GM19351 (cell line): ENCODE results near the gene SLC25A2.
A peak's percentile ranks its signal among the peaks of the same experiment; 100 is the strongest.
"Not testable (repeated sequence)": the region's sequence is repeated elsewhere in the genome, so short reads cannot be mapped to it uniquely, and the experiment has no call there.

Experiments used
- ATAC-seq: cut with Tn5 transposase; IDR thresholded peaks from one replicate; pipeline ENCODE4 v1.9.1; 2021; ENCODE audit warnings: mild to moderate bottlenecking, moderate library complexity; ENCODE audit not compliant: unreplicated experiment

Gene SLC25A2

DNA sequence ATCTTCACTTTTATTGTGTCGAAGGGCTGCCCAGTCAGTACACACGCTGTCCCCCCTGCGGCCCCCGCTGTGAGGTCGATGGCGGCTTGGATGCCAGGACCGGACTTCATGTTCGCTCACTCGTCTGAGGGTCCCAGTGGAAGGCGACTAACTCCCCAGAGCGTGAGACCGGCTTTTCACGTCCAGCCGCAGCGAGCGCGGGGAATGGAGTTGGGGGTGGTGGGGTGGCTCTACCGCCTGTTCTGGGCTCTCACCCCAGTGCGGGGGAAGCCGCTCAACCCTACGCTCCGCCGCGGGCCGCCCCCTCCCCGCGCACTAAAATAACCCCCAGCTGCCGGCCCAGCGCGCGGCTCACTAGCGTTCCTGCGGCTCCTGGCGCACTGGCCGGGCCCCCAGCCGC is at the start of gene SLC25A2:
SLC25A2 (minus strand) TSS at position 294 of the 400 bp plus-strand sequence; CDS start at position 110, 184 bp downstream.
- no peak for ATAC-seq

DNA sequence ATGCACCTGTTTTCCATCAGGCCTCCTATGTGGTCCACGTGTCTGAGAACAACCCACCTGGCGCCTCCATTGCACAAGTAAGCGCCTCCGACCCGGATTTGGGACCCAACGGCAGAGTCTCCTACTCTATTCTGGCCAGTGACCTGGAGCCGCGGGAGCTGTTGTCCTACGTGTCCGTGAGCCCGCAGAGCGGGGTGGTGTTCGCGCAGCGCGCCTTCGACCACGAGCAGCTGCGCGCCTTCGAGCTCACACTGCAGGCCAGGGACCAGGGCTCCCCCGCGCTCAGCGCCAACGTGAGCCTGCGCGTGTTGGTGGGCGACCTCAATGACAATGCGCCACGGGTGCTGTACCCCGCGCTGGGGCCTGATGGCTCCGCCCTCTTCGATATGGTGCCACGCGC is 47.7 kb upstream of the SLC25A2 start:
- no peak for ATAC-seq

DNA sequence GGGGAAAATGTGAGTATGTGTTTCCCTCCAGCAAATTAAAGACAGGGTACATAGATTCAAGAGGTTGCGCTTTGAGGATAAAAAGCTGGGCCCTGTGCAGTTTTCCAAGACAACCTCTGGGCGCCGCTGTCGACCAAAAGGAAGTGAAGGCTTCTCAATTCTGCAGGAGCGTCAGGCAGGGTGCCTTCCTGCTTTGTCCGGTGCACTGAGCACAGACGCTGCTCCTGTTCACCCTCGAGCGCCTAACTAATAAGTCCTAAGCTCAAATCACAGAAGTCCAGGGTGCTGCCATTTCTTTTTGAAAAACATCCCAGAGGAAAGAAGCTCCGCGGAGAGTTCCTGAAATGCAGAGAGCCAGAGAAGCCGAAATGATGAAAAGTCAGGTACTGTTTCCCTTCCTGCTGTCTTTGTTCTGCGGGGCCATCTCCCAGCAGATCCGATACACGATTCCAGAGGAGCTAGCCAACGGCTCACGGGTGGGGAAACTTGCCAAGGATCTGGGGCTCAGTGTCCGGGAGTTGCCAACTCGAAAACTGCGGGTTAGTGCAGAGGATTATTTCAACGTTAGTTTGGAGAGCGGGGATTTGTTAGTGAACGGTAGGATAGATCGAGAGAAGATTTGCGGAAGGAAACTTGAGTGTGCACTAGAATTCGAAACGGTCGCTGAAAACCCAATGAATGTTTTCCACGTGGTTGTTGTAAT is 46.2 kb upstream of the SLC25A2 start, which contains the start of gene PCDHGB1:
PCDHGB1 (plus strand) TSS at position 183 of the 703 bp plus-strand sequence; CDS start at position 345, 162 bp downstream.
- ATAC-seq = peak; percentile 73

DNA sequence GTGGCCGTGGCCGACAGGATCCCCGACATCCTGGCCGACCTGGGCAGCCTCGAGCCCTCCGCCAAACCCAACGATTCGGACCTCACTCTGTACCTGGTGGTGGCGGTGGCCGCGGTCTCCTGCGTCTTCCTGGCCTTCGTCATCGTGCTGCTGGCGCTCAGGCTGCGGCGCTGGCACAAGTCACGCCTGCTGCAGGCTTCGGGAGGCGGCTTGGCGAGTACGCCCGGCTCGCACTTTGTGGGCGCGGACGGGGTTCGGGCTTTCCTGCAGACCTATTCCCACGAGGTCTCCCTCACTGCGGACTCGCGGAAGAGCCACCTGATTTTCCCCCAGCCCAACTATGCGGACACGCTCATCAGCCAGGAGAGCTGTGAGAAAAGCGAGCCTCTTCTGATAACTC is 42.2 kb upstream of the SLC25A2 start:
- not testable (repeated sequence) for ATAC-seq

DNA sequence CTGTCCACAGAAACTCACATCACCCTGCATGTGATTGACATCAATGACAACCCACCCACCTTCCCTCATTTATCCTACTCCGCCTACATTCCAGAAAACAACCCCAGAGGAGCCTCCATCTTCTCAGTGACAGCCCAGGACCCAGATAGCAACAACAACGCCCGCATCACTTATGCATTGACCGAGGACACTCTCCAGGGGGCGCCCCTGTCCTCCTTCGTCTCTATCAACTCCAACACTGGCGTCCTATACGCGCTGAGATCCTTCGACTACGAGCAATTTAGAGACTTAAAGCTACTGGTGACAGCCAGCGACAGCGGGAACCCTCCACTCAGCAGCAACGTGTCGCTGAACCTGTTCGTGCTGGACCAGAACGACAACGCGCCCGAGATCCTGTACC is 41.5 kb upstream of the SLC25A2 start:
- ATAC-seq = no peak

DNA sequence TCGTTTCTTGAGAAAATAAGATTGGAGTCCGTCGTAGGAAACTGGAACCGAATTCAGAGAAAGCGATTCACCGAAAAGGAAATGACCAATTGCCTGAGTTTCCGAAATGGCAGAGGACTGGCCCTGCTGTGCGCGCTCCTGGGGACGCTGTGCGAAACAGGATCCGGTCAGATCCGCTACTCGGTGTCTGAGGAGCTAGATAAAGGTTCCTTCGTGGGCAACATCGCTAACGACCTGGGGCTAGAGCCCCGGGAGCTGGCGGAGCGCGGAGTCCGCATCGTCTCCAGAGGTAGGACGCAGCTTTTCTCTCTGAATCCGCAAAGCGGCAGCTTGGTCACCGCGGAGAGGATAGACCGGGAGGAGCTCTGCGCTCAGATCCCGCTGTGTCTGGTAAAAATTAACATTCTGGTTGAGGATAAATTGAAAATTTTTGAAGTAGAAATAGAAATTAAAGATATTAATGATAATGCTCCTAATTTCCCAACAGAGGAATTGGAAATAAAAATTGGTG is 40.2 kb upstream of the SLC25A2 start:
- no peak for ATAC-seq

DNA sequence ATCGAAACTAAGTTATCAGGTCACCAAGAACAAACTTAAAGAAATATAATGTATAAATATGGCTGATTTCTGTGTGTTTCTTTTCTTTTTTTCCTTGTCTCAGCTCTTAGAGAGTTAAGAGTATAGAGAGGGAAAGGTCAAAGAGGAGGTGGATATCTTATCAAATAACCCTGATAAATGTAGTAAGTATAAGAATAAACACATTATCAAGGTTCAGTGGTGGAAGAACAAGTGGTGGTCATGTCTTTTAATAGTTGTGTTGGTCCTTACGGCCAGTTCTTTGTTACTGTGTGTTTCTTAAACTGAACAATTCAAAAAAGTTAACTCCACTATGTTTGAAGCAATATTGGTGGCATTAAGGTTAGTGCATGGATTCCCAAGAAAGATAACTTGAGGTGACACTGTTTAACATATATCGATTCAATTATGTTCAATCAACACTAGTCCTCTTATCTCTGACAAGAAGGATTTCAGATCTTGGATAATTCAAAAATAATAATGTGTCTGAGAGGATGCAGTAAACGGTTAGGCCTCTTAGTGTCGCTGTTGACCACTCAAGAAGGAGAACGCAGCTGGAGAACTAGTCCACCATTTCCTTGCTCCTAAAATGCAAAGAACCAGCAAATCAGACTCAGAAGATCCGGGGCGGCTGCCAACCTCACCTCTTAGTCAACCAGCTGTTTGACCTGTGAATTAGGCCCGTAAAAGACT is 39.5 kb upstream of the SLC25A2 start, which contains the start of gene PCDHGA3:
PCDHGA3 (plus strand) TSS at position 588 of the 711 bp plus-strand sequence. CDS start 205 bp downstream, outside the sequence.
- ATAC-seq = no peak

DNA sequence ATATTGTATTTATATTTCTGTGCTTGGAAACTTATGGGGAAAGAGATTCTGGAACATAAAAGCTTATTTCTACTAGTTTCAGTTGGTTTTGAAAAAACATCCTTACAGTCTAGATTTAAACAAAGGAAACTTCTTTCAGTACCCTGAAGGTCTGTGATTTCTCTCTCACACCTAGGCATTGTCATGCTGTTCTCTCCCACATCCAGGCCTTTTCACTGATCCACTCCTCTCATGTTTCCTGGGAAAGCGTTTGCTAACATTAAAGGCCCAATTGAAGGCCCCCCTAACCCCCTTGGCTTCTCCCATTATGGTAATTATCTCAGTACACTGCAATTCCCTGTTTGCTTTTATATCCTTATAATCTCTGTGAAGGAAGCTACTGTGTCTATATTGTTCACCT is 38.9 kb upstream of the SLC25A2 start:
- no peak for ATAC-seq

DNA sequence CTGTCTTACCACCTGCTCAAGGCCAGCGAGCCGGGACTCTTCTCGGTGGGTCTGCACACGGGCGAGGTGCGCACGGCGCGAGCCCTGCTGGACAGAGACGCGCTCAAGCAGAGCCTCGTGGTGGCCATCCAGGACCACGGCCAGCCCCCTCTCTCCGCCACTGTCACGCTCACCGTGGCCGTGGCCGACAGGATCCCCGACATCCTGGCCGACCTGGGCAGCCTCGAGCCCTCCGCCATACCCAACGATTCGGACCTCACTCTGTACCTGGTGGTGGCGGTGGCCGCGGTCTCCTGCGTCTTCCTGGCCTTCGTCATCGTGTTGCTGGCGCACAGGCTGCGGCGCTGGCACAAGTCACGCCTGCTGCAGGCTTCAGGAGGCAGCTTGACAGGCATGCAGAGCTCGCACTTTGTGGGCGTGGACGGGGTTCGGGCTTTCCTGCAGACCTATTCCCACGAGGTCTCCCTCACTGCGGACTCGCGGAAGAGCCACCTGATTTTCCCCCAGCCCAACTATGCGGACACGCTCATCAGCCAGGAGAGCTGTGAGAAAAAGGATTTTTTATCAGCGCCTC is 37.0 kb upstream of the SLC25A2 start:
- ATAC-seq = not testable (repeated sequence)

DNA sequence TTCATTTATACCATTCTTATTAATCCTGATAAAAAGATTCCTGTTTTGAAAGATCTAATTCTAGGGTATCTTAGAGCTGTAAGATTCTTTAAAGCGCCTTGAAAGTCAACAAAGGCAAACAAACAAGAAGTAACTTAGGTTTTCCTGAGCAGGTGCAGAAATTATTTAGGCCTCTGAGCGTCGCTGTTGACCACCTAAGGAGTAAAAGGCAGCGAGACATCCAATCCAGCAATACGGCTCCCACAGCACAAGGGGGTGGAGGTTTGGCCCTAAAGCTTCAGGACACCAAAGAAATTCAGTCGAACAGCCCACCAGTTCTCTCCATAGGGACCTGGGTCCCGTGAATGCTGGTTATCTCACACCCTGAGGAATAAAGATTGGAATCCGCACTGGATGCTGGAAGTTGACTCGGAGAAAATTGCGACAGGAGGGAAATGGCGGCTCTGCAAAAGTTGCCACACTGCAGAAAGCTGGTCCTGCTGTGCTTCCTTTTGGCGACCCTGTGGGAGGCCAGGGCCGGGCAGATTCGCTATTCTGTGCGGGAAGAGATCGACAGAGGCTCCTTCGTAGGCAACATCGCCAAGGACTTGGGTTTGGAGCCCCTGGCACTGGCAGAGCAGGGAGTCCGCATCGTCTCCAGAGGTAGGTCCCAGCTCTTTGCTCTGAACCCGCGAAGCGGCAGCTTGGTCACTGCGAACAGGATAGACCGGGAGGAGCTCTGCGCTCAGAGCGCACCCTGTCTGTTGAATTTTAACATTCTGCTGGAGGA is 34.9 kb upstream of the SLC25A2 start, which contains the start of gene PCDHGA2:
PCDHGA2 (plus strand) TSS at position 223 of the 769 bp plus-strand sequence.
- no peak for ATAC-seq

DNA sequence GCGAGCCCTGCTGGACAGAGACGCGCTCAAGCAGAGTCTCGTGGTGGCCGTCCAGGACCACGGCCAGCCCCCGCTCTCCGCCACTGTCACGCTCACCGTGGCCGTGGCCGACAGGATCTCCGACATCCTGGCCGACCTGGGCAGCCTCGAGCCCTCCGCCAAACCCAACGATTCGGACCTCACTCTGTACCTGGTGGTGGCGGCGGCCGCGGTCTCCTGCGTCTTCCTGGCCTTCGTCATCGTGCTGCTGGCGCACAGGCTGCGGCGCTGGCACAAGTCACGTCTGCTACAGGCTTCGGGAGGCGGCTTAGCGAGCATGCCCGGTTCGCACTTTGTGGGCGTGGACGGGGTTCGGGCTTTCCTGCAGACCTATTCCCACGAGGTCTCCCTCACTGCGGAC is 28.7 kb upstream of the SLC25A2 start:
- not testable (repeated sequence) for ATAC-seq

DNA sequence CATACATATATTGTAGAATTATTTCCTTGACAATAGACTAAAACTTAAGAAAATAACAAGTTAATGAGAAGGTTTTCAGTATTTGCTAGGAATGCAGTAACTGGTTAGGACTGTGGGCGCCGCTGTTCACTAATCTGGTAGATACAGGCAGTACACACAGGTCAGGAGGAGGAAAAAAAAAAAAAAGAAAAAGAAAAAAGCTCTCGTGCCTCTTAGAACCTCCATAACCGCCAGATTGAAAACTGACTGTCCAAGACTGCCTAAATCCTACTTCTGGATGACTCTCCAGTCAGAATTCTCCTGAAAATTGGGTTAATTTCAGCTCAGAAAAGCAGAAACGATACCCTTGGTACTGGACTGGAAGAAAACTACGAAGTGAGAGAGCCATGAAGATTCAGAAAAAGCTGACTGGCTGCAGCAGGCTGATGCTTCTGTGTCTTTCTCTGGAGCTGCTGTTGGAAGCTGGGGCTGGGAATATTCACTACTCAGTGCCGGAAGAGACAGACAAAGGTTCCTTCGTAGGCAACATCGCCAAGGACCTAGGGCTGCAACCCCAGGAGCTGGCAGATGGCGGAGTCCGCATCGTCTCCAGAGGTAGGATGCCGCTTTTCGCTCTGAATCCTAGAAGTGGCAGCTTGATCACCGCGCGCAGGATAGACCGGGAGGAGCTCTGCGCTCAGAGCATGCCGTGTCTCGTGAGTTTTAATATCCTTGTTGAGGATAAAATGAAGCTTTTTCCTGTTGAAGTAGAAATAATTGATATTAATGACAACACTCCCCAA is 26.6 kb upstream of the SLC25A2 start, which contains the start of gene PCDHGA1:
PCDHGA1 (plus strand) TSS at position 216 of the 782 bp plus-strand sequence.
- ATAC-seq = peak; percentile 68

DNA sequence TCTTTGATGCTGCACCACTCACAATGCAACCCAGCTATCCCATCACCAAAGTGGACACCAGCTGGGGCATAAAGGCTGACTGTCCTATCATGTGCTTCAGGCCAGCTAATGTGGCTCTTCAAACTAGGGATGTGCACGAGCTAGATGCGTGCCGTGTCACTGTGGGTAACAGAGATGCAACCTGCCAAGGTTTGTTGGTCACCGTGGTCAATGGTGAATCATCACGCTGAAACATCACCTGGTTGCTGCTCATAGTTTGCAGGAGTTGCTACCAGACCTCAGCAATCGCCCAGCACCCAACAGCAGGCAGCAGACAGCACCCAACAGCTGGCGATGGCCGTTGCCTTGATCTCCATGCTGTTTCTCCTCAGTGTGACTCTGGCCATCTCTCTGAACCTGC is 24.4 kb upstream of the SLC25A2 start:
- no peak for ATAC-seq

DNA sequence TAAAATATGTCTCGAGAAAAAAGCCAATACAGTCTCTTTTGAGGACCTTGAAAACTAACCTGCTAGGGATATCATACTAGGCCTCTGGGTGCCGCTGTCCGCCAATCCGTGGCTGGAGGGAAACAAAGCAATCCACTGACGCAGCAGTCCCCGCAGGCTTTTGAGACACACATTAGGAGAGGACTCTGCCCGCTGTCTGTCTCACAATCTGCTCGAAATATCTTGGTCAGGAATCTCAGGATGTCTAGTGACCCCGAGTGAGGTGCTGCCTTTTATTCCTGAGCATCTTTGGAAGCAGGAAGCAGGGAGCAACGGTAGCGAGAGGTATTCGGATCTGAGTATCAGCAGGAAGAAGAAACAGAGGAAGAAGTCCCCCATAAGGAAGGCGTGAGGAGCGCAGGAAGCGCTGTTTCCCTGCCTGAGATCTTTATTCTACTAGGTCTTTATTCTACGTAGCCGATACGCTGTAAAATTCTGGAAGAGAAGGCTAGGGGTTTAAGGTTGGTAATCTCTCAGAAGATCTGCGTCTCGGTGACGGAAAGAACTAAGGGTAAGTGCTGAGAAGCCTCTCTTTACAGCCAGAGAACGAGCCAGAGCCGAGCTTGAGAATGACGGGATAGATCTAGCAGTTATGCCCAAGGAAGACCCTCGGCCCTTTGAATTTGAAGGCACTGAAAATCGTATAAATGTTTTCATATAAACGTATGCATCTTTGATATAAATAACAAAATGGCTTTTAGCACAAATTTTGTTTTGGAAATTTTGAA is 22.4 kb upstream of the SLC25A2 start:
- ATAC-seq = peak; percentile 73

DNA sequence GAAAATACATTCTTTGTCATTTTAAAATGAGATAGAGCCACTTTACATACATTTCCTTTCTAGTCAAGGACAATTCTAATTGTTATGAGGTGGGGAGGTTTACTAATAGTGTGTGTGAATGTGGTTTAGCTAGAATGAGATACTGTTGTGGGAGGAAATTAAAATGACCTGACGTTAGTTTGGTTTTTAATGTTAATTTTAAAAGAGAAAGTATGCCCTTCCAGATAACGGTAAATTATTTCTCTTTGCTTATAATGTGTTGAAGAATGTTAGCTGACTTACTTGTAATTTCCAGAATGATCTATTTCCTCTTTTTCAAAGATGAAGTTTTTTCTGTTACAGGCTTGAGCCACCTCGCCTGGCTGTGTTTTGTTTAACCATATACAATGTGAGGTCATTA is 18.4 kb upstream of the SLC25A2 start:
- ATAC-seq = no peak

DNA sequence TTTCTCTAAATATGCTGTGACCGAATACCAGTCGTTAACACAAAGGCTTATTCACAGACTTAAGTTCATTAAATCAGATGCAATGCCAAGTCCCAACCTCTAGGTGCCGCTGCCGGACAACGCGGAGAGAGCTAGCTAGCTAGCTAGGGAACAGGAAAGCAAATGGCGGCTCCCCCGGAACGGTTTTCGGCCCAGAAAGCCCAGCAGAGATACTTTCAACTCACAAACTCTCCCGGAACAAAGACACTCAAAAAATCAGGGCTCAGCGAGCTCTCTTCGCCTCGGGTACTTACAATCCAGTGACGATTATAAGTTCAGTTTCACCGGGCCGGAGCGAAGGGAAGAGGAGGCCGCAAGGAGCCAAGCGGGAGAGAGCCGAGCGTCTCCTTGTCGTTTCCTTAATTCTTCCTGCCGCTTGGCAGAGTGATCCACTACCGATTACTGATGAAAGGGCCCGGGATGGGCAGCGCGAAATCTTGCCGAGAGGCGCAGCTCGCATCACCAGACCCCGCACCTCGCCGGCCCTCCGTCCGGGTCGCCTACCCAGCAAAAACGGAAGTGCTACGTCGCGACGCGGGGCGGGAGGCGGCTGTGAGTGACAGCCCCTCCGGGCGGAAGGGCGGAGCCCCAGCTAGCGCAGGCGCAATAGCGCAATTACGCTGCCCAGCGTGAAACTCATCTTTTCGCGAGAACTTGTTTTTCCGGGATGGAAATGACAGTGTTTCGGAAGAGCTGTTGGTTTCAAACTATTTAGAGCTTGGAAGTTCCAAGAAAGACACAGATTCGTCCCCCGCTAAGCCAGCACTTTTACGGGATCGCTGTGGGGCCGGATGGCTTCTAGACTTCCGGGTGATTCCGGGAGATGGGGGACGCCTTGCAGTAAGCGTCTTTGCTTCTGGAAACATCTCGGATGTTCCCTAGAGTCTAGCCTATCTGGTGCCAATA is 16.6 kb upstream of the SLC25A2 start, which contains the start of gene TAF7:
TAF7 (minus strand) TSS at position 560 of the 945 bp plus-strand sequence. CDS start 740 bp downstream, outside the sequence.
- peak; percentile 89 for ATAC-seq

DNA sequence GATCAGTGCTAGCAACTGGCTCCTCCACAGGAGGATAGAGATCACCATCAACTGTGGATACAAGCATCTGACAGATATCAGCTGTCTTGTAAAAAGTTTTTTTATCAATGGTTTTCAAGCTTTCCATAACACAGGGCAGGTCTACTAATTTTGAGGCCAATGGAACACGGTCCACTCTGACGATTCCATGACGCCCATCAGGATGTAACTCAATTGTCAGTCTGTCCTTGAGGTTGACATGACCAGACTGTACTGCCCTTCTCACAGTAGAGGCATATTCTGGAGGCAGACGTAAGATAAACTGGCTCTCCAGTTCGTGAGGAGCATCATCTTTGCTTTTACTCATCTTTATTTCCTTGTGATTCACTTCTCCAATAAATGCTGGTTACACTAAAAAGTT is 15.8 kb upstream of the SLC25A2 start:
- ATAC-seq = no peak

DNA sequence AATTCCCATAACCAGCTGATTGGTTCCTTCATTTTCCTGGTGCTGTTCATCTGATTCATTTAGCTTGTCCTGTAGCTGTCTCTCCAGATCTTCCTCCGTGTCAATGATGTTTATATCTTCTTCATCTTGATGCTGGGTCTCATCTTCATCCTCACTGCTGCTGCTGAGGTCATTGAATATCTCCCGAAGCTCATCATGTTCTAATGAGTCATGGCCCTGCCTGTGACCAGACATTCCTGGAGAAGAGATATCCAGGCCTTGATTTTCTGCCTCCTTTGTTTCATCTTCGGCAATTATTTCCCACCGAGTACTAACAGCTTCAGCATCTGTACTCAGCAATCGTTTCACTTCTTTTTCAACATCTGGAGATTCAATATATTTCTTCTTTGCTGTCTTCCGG is 15.4 kb upstream of the SLC25A2 start:
- ATAC-seq = no peak
